HepG2 (cell line): Measurements from ENCODE around the gene NLE1. TPM values are rescaled to one million over a fixed set of nuclear protein-coding genes. Genes with fewer than 3 reads are reported as not detected.

Source experiments
- ATAC-seq: fragments of 200-7000 bp; cut with Tn5 transposase; 3 replicates; pipeline ENCODE4 v1.9.1; 2020; ENCODE audit warnings: mild to moderate bottlenecking, moderate library complexity
- BruUV-seq: library from RNA; stranded (reverse); fragments of 400-500 nt; replicated peaks from 2 replicates; lab custom pipeline; 2021; lab: Mats Ljungman, UMichigan
- CTCF ChIA-PET: fragments of 300-600 bp; formaldehyde crosslinking; extraction: SDS; loops from one replicate; lab custom pipeline; 2021; ENCODE audit warnings: low total read pairs, inconsistent platforms, low intra/inter-chr PET ratio; lab: Yijun Ruan, JAX
- POLR2A ChIA-PET: fragments of 350-600 bp; sonication (Branson Sonifier 250); formaldehyde crosslinking; loops from one replicate; lab custom pipeline; 2020; ENCODE audit warnings: antibody characterized with exemption, inconsistent platforms; lab: Yijun Ruan, JAX
- DNase-seq: peaks from one replicate; pipeline ENCODE4 v3.0.0-alpha.2; 2015; ENCODE audit warnings: low spot score
- FAIRE-seq: peaks from 3 replicates; lab custom pipeline; 2011; peaks lifted over from hg19 to GRCh38; lab: Jason Lieb, UNC
- H2AFZ ChIP-seq: one replicate; pipeline ENCODE4 v1.6.1; 2011; ENCODE audit warnings: low read length, inconsistent platforms
- H3K27ac ChIP-seq: fragments of 300-600 bp; 3 replicates; pipeline ENCODE4 v1.8.0; 2011; ENCODE audit warnings: mixed run types, mild to moderate bottlenecking, mixed read lengths, low read length, inconsistent platforms; ENCODE audit not compliant: insufficient read depth; ENCODE audit errors: extremely low read length
- H3K27me3 ChIP-seq, 2 experiments: fragments of 200-600 bp in 1 of 2; 2 replicates in 1 of 2; 3 replicates in 1 of 2; pipeline versions ENCODE4 v1.6.0 to v1.8.0; 2011; ENCODE audit warnings: low read length in 2 of 2, mild to moderate bottlenecking in 2 of 2, moderate library complexity in 2 of 2, inconsistent platforms in 1 of 2; ENCODE audit not compliant: insufficient read depth in 2 of 2, control insufficient read depth in 1 of 2
- H3K36me3 ChIP-seq, 2 experiments: fragments of 200-600 bp in 1 of 2; replicated peaks in 1 of 2; 2 replicates in 1 of 2; 3 replicates in 1 of 2; pipeline versions ENCODE4 v1.5.1 to v1.8.0; 2011; ENCODE audit warnings: low read length in 2 of 2, inconsistent platforms in 1 of 2; ENCODE audit not compliant: insufficient read depth in 2 of 2, control insufficient read depth in 1 of 2
- H3K4me1 ChIP-seq: 2 replicates; pipeline ENCODE4 v1.5.1; 2012; ENCODE audit warnings: low read length, inconsistent platforms; ENCODE audit not compliant: insufficient read depth
- H3K4me2 ChIP-seq: 2 replicates; pipeline ENCODE4 v1.6.0; 2011; ENCODE audit warnings: low read depth, low read length, inconsistent platforms
- H3K4me3 ChIP-seq, 3 experiments: fragments of 200-600 bp in 1 of 3; sonication (generic), shearing (Covaris generic) in 1 of 3; replicated peaks in 1 of 3; 2 replicates each; pipeline ENCODE4 v1.5.1; 2011 to 2016; ENCODE audit warnings: low read length in 3 of 3, inconsistent platforms in 2 of 3, low read depth in 2 of 3, mild to moderate bottlenecking in 2 of 3, control low read depth in 1 of 3, mixed read lengths in 1 of 3; ENCODE audit not compliant: insufficient read depth in 1 of 3
- H3K79me2 ChIP-seq: one replicate; pipeline ENCODE4 v1.6.1; 2011; ENCODE audit warnings: low read length, inconsistent platforms; ENCODE audit not compliant: insufficient read depth
- H3K9ac ChIP-seq: 2 replicates; pipeline ENCODE4 v1.6.0; 2011; ENCODE audit warnings: mild to moderate bottlenecking, low read depth, low read length, inconsistent platforms; ENCODE audit not compliant: insufficient read depth
- H3K9me3 ChIP-seq: 2 replicates; pipeline ENCODE4 v1.5.1; 2012; ENCODE audit warnings: mild to moderate bottlenecking, low read length
- H4K20me1 ChIP-seq: 2 replicates; pipeline ENCODE4 v1.6.0; 2011; ENCODE audit warnings: inconsistent platforms, mild to moderate bottlenecking, low read length, moderate library complexity; ENCODE audit not compliant: insufficient read depth
- AGO2 ChIP-seq: fragments of 200-400 bp; formaldehyde crosslinking; optimal IDR thresholded peaks from 2 replicates; pipeline ENCODE3; 2017; ENCODE audit warnings: mild to moderate bottlenecking, low read depth, low read length, moderate library complexity
- HIVEP1 ChIP-seq: sonication (generic); formaldehyde crosslinking; IDR thresholded peaks from 2 replicates; pipeline ENCODE4 v1.4.0; 2020; ENCODE audit warnings: mild to moderate bottlenecking, missing genetic modification reagents
- MATR3 ChIP-seq: sonication (generic); formaldehyde crosslinking; IDR thresholded peaks from 2 replicates; pipeline ENCODE4 v1.4.0; 2020; ENCODE audit warnings: missing genetic modification reagents
- NFATC3 ChIP-seq: sonication (generic); formaldehyde crosslinking; IDR thresholded peaks from 2 replicates; pipeline ENCODE4 v1.5.1; 2020; ENCODE audit warnings: mild to moderate bottlenecking, missing genetic modification reagents
- PAF1 ChIP-seq: IDR thresholded peaks from 2 replicates; pipeline ENCODE4 v1.6.1; 2016; ENCODE audit warnings: missing genetic modification reagents, missing compliant biosample characterization
- POLR2A ChIP-seq, 2 experiments: IDR thresholded peaks; 2 replicates each; pipeline ENCODE4 v1.6.1; 2011; ENCODE audit warnings: low read depth in 2 of 2, low read length in 2 of 2, mild to moderate bottlenecking in 1 of 2, moderate library complexity in 1 of 2; ENCODE audit not compliant: insufficient read depth in 1 of 2
- RBFOX2 ChIP-seq: fragments of 200-400 bp; formaldehyde crosslinking; IDR thresholded peaks from 2 replicates; pipeline ENCODE4 v1.6.1; 2017; ENCODE audit warnings: low read depth, mild to moderate bottlenecking, low read length
- RBM22 ChIP-seq: fragments of 200-400 bp; formaldehyde crosslinking; optimal IDR thresholded peaks from 2 replicates; pipeline ENCODE3; 2017; ENCODE audit warnings: mild to moderate bottlenecking, low read length, moderate library complexity
- RFX5 ChIP-seq: IDR thresholded peaks from 2 replicates; pipeline ENCODE4 v1.6.1; 2011; ENCODE audit warnings: low read depth, low read length, improper control_type of control experiment
- ZNF337 ChIP-seq: sonication (generic); formaldehyde crosslinking; IDR thresholded peaks from 2 replicates; pipeline ENCODE4 v1.5.1; 2020; ENCODE audit warnings: missing genetic modification reagents, low read depth, mild to moderate bottlenecking, borderline replicate concordance
- ZNF350 ChIP-seq: sonication (generic); formaldehyde crosslinking; IDR thresholded peaks from 2 replicates; pipeline ENCODE4 v1.4.0; 2020; ENCODE audit warnings: mild to moderate bottlenecking, low read depth, missing genetic modification reagents, borderline replicate concordance
- ZNF652 ChIP-seq: IDR thresholded peaks from 2 replicates; pipeline ENCODE4 v1.6.1; 2016; ENCODE audit warnings: low read depth, borderline replicate concordance
- WGBS: methylation state at CpG from one replicate; pipeline ENCODE4 v1.1.6; 2017; ENCODE audit warnings: low lambda C conversion rate; 5-methylcytosine and 5-hydroxymethylcytosine counted together
- in situ Hi-C: cut with HindIII; loops from 2 replicates; pipeline ENCODE4 v1.10.0; 2017; ENCODE audit warnings: low pct_unique_long_range_greater_than_20kb; ENCODE audit not compliant: extremely low pct_ligation_motif_present
- intact Hi-C: fragments of 100-400 bp; cut with micrococcal nuclease; formaldehyde crosslinking; loops from one replicate; pipeline ENCODE4 v1.10.0; 2022; ENCODE audit not compliant: unreplicated experiment
- polyA plus RNA-seq, 8 experiments: library from polyadenylated mRNA; depleted of rRNA in 3 of 8; stranded (reverse) in 7 of 8; unstranded in 1 of 8; fragments of >200 nt; fragmentation: Illumina TruSeq in 4 of 8; extraction: Trizol in 4 of 8; gene quantifications; 2 replicates each; pipeline versions ENCODE4 v1.2.1 to v1.2.3, GENCODE V29; 2011 to 2016; ENCODE audit warnings: low read depth in 4 of 8, missing spikeins in 1 of 8, mixed read lengths in 1 of 8; ENCODE audit not compliant: insufficient read depth in 1 of 8
- total RNA-seq, 5 experiments: library from RNA; depleted of rRNA; stranded (reverse); fragments of >200 nt; fragmentation: Illumina TruSeq; extraction: Trizol; gene quantifications; 2 replicates each; pipeline ENCODE4 v1.2.3, GENCODE V29; 2016; ENCODE audit warnings: low read depth in 1 of 5
- TF ChIP-seq, protein P1 (sequence below): sonication (generic); formaldehyde crosslinking; IDR thresholded peaks from 2 replicates; pipeline ENCODE4 v1.5.0; 2020; ENCODE audit warnings: missing genetic modification reagents, mild to moderate bottlenecking, borderline replicate concordance
- TF ChIP-seq, protein P2 (sequence below): sonication (generic); formaldehyde crosslinking; conservative IDR thresholded peaks from 2 replicates; pipeline ENCODE4 v1.8.0; 2022; ENCODE audit warnings: low read depth, missing genetic modification reagents
- TF ChIP-seq, protein P3 (sequence below): sonication (generic); formaldehyde crosslinking; IDR thresholded peaks from 2 replicates; pipeline ENCODE4 v1.5.1; 2020; ENCODE audit warnings: missing genetic modification reagents, mild to moderate bottlenecking, borderline replicate concordance

The NLE1 gene
- total and polyA plus RNA-seq, 2 of the 13 experiments (the other 11 are each of a cell fraction or from before 2014, with no cell fraction given) = 20.3 to 34.5 TPM

DNA sequence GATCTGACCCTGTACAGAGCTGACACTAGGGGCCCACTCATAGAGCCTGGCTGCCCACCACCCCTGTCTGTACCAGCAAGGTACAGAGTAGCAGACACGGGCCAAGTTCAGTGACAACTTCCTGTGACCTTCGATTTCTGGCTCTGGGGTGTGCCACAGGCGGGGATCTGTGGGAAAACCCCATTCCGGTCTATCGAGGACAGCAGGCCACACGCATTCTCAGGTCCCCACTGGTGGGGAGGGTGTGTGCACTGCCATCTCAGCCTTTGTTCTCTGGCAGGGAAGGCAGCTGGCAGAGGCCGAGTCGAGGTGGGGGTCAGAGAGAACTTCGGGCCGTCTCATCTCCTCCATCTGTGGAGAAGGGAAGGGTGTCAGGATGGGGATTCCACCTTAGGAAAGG lies 10.0 kb downstream of the NLE1 start:
- H3K79me2 ChIP-seq = no peaks in the 10 kb centered on the region
- H3K4me1 ChIP-seq = no peaks in the 10 kb centered on the region
- FAIRE-seq (no peak), DNase-seq (no peak)
- POLR2A ChIA-PET = no interaction called here
- no peak overlapping the region for H3K27ac ChIP-seq
- H2AFZ ChIP-seq = no peak overlapping the region
- no peak overlapping the region for H3K9ac ChIP-seq
- intact Hi-C loops = no loop called here
- no peaks in the 10 kb centered on the region for H3K27me3 ChIP-seq
- TF ChIP-seq HIVEP1 (CRISPR knock-in tag) (no peak), ZNF337 (CRISPR knock-in tag) (no peak)
- TF ChIP-seq, all 625 proteins: peak for 0
- no peak for ATAC-seq
- CTCF ChIA-PET = no interaction called here
- in situ Hi-C loops = no loop called here
- WGBS = 95% methylated on average over 7 of the region's 10 CpGs
- Histone ChIP-seq H4K20me1 (no peaks in the 10 kb centered on the region), H3K9me3 (no peaks in the 10 kb centered on the region), H3K4me2 (no peak overlapping the region), H3K4me3 (no peak overlapping the region), H3K36me3 (peaks cover 21 to 56% of the 10 kb centered on the region in 2 experiments)
- no TSS peak for BruUV-seq

DNA sequence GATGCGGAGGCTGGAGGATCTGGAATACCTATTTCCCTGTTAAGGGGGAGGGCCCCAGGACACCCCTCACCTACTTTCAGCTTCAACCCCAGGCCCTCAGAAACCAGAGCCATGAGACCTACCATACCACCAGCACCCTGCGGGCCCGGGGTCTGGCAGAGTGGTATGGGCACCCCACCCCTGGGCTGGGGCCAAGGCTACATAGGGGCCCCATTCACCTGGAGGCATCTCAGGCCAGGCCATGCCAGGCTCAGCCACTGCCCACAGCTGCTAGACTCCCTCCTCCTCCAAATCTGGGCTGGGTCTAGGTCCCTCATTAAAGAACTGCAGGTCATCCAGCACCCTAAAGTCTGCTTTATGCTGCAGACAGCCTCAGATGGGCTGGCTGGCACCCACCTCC lies 11.7 kb downstream of the NLE1 start:
- POLR2A ChIA-PET = interaction anchor here (1.4 kb wide), 1 partner anchor 17 kb away, joined by 4 read pairs; the partner anchor contains the start of gene UNC45B
- Histone ChIP-seq H4K20me1 (no peaks in the 10 kb centered on the region), H3K79me2 (no peaks in the 10 kb centered on the region), H3K27ac (no peak overlapping the region), H3K9me3 (no peaks in the 10 kb centered on the region)
- WGBS = 86% methylated on average over 2 of the region's 3 CpGs
- no peak for DNase-seq
- TF ChIP-seq ZNF652 (CRISPR knock-in tag) (no peak), POLR2A (IDR thresholded peaks at IDR 0.05; ENCODE audit: insufficient read depth in 1 of 2, low read depth in 2 of 2, low read length in 2 of 2) (peak in 1 of 2 experiments; percentile 34; a peak in 1 of 4 replicates), MATR3 (no peak), PAF1 (CRISPR knock-in tag) (no peak), RBM22 (peak; percentile 57), RBFOX2 (peak; percentile 38; the same call in 1 of the 2 replicates), AGO2 (peak; percentile 89), RFX5 (no peak), ZNF350 (no peak), NFATC3 (CRISPR knock-in tag) (no peak)
- TF ChIP-seq, protein P1, sequence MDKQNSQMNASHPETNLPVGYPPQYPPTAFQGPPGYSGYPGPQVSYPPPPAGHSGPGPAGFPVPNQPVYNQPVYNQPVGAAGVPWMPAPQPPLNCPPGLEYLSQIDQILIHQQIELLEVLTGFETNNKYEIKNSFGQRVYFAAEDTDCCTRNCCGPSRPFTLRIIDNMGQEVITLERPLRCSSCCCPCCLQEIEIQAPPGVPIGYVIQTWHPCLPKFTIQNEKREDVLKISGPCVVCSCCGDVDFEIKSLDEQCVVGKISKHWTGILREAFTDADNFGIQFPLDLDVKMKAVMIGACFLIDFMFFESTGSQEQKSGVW (CRISPR knock-in tag) = no peak
- TF ChIP-seq, protein P2, sequence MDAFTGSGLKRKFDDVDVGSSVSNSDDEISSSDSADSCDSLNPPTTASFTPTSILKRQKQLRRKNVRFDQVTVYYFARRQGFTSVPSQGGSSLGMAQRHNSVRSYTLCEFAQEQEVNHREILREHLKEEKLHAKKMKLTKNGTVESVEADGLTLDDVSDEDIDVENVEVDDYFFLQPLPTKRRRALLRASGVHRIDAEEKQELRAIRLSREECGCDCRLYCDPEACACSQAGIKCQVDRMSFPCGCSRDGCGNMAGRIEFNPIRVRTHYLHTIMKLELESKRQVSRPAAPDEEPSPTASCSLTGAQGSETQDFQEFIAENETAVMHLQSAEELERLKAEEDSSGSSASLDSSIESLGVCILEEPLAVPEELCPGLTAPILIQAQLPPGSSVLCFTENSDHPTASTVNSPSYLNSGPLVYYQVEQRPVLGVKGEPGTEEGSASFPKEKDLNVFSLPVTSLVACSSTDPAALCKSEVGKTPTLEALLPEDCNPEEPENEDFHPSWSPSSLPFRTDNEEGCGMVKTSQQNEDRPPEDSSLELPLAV (CRISPR knock-in tag) = no peak
- TF ChIP-seq, protein P3, sequence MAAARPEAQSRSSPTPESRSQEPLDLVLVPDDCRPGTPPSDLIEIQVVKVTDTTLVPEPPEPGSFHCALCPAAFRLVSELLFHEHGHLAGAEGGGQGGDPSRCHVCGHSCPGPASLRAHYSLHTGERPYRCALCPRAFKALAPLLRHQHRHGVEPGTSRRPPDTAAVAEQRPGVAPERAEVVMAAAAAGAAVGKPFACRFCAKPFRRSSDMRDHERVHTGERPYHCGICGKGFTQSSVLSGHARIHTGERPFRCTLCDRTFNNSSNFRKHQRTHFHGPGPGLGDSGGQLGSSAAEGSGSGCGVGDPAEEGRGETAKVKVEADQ (CRISPR knock-in tag) = no peak
- TF ChIP-seq, all 625 proteins: peak for 4
- CTCF ChIA-PET = no interaction called here
- ATAC-seq (0 out of 3 replicates have a peak, but pooled peaks have one; percentile 9), FAIRE-seq (no peak)
- Histone ChIP-seq H3K27me3 (no peaks in the 10 kb centered on the region), H3K4me3 (no peak overlapping the region), H2AFZ (no peak overlapping the region), H3K4me2 (no peak overlapping the region), H3K9ac (no peak overlapping the region), H3K36me3 (peaks cover 13 to 39% of the 10 kb centered on the region in 2 experiments), H3K4me1 (no peaks in the 10 kb centered on the region)
- no TSS peak for BruUV-seq
- in situ Hi-C loops (no loop called here), intact Hi-C loops (no loop called here)
